ENCODE measurements around the gene OMP.

DNA sequence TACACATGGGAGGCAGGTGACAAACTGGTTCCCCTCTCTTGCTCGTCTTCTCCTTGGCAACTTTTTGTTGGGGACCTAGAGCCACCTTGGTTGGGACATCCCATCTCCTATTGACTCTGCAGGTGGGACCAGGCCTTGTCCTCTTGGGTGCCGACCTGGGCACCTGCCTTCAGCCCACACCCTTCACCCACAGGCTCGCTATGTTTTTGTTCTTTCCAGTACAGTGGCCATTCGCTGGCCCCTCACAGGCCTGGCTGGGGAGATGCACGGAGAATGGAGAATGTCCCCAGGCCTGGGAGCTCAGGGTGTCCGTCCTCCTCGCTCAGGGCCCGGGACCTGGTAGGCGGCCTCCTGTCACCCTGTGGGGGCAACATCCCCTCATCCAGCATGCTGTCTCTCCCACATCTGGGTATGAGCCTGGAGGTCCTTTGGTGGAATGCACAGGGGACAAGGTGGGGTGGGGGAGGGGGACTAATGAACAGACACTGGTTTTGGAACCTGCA is 14.9 kb upstream of the OMP start:
- TF ChIP-seq, protein P1, sequence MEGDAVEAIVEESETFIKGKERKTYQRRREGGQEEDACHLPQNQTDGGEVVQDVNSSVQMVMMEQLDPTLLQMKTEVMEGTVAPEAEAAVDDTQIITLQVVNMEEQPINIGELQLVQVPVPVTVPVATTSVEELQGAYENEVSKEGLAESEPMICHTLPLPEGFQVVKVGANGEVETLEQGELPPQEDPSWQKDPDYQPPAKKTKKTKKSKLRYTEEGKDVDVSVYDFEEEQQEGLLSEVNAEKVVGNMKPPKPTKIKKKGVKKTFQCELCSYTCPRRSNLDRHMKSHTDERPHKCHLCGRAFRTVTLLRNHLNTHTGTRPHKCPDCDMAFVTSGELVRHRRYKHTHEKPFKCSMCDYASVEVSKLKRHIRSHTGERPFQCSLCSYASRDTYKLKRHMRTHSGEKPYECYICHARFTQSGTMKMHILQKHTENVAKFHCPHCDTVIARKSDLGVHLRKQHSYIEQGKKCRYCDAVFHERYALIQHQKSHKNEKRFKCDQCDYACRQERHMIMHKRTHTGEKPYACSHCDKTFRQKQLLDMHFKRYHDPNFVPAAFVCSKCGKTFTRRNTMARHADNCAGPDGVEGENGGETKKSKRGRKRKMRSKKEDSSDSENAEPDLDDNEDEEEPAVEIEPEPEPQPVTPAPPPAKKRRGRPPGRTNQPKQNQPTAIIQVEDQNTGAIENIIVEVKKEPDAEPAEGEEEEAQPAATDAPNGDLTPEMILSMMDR (IDR thresholded peaks at IDR 0.05), result no peak
- TF ChIP-seq POLR2AphosphoS5 (IDR thresholded peaks at IDR 0.05) (no peak), POLR2A (IDR thresholded peaks at IDR 0.05) (no peak)
